OCI-LY1 (cell line): ENCODE results near the gene VAV2.

ENCODE experiments used
- CTCF ChIP-seq: fragments of 200-600 bp; sonication (generic), shearing (Covaris generic); IDR thresholded peaks from 2 replicates; pipeline ENCODE4 v1.5.1; 2017; ENCODE audit warnings: mild to moderate bottlenecking, antibody characterized with exemption, low read length, moderate library complexity, mixed read lengths
- EZH2 ChIP-seq: fragments of 200-600 bp; sonication (generic), shearing (Covaris generic); IDR thresholded peaks from 2 replicates; pipeline ENCODE4 v1.8.0; 2017; ENCODE audit warnings: borderline replicate concordance, mixed run types, mild to moderate bottlenecking, antibody characterized with exemption, low read length, moderate library complexity, mixed read lengths

GRCh38 chr9:133879615-133880014 is 112.5 kb downstream of the VAV2 start:
- TF ChIP-seq CTCF: no peak
- TF ChIP-seq EZH2: no peak
